Neural cell (in vitro differentiated cells): ENCODE measurements around the gene TSPAN9.

Experiments used
- EP300 ChIP-seq: fragments of 450-650 bp; conservative IDR thresholded peaks from 2 replicates; pipeline ENCODE4 v1.6.1; 2014; ENCODE audit warnings: antibody characterized with exemption, mild to moderate bottlenecking, moderate library complexity; ENCODE audit not compliant: poor library complexity, severe bottlenecking
- EZH2 ChIP-seq: fragments of 200-600, 300-800 bp; shearing (Covaris generic), sonication (generic); IDR thresholded peaks from 2 replicates; pipeline ENCODE4 v1.6.1; 2014; ENCODE audit warnings: antibody characterized with exemption, low read length, borderline replicate concordance, mild to moderate bottlenecking; ENCODE audit not compliant: insufficient read depth, poor library complexity, severe bottlenecking
- POLR2AphosphoS5 ChIP-seq: IDR thresholded peaks from 2 replicates; pipeline ENCODE4 v1.6.1; 2012
- RAD21 ChIP-seq: fragments of 450-650 bp; conservative IDR thresholded peaks from 2 replicates; pipeline ENCODE4 v1.6.1; 2014; ENCODE audit warnings: antibody characterized with exemption, mild to moderate bottlenecking, moderate library complexity
- REST ChIP-seq: IDR thresholded peaks from 2 replicates; pipeline ENCODE4 v1.6.1; 2012; ENCODE audit warnings: borderline replicate concordance
- SMC3 ChIP-seq: fragments of 450-650 bp; conservative IDR thresholded peaks from 2 replicates; pipeline ENCODE4 v1.6.1; 2014; ENCODE audit warnings: antibody characterized with exemption, mild to moderate bottlenecking, moderate library complexity; ENCODE audit not compliant: poor library complexity
- TAF1 ChIP-seq: IDR thresholded peaks from 2 replicates; pipeline ENCODE4 v1.6.1; 2012; ENCODE audit warnings: low read depth
- TF ChIP-seq, protein P1 (sequence below): fragments of 450-650 bp; IDR thresholded peaks from 2 replicates; pipeline ENCODE4 v1.5.1; 2014; ENCODE audit warnings: antibody characterized with exemption, mild to moderate bottlenecking, moderate library complexity; ENCODE audit not compliant: poor library complexity, severe bottlenecking

GRCh38 chr12:3048540-3048939 lies 28.6 kb upstream of the TSPAN9 start:
- TF ChIP-seq, protein P1, sequence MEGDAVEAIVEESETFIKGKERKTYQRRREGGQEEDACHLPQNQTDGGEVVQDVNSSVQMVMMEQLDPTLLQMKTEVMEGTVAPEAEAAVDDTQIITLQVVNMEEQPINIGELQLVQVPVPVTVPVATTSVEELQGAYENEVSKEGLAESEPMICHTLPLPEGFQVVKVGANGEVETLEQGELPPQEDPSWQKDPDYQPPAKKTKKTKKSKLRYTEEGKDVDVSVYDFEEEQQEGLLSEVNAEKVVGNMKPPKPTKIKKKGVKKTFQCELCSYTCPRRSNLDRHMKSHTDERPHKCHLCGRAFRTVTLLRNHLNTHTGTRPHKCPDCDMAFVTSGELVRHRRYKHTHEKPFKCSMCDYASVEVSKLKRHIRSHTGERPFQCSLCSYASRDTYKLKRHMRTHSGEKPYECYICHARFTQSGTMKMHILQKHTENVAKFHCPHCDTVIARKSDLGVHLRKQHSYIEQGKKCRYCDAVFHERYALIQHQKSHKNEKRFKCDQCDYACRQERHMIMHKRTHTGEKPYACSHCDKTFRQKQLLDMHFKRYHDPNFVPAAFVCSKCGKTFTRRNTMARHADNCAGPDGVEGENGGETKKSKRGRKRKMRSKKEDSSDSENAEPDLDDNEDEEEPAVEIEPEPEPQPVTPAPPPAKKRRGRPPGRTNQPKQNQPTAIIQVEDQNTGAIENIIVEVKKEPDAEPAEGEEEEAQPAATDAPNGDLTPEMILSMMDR = no peak
- TF ChIP-seq POLR2AphosphoS5 = no peak
- TF ChIP-seq TAF1 = no peak
- no peak for TF ChIP-seq EZH2
- no peak for TF ChIP-seq EP300
- no peak for TF ChIP-seq REST
- TF ChIP-seq RAD21 = no peak
- no peak for TF ChIP-seq SMC3
